ENCODE measurements around the gene GAP43.

GRCh38 chr3:115638991-115639390 is 15.7 kb downstream of the GAP43 start:
- TF ChIP-seq CTCF (IDR thresholded peaks at IDR 0.05), result no peak
- no peak for TF ChIP-seq POLR2A (IDR thresholded peaks at IDR 0.05)

Measured in breast epithelium (tissue), 3 donors.